ENCODE data around the gene HLA-DMA. TPM values are rescaled to one million over a fixed set of nuclear protein-coding genes. Genes with fewer than 3 reads are reported as not detected.

HLA-DMA gene
- total and polyA plus RNA-seq, 2 of the 8 experiments (the other 6 are each of a cell fraction or from before 2014, with no cell fraction given), result 13.3 to 23.1 TPM

- CTCF ChIA-PET (ENCODE audit: partially characterized antibody), result interaction anchor here (0.6 to 11.1 kb wide), 32 partner anchors 11 to 1572 kb away, joined by 3 to 168 read pairs (median 6); partner anchors contain the start of genes BRD2, HLA-DMB, HLA-DPB1 and PSMB8
- TF ChIP-seq SP2 (IDR thresholded peaks at IDR 0.05; ENCODE audit: low read length) (no peak), KDM1A (IDR thresholded peaks at IDR 0.05; ENCODE audit: borderline replicate concordance, low read length) (no peak)
- TF ChIP-seq, protein P1, sequence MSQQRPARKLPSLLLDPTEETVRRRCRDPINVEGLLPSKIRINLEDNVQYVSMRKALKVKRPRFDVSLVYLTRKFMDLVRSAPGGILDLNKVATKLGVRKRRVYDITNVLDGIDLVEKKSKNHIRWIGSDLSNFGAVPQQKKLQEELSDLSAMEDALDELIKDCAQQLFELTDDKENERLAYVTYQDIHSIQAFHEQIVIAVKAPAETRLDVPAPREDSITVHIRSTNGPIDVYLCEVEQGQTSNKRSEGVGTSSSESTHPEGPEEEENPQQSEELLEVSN (IDR thresholded peaks at IDR 0.05), result no peak
Observed at GRCh38 chr6:32953775-32954174, 878 bp upstream of the HLA-DMA start.

More at GRCh38 chr6:32953775-32954174, 878 bp upstream of the HLA-DMA start:
- Histone ChIP-seq H3K27ac (ENCODE audit: low read depth, low read length) (no peak overlapping the region), H3K4ac (replicated peaks; ENCODE audit: insufficient read length, low read depth, low read length) (no peak overlapping the region), H2BK12ac (ENCODE audit: low read depth, low read length) (no peak overlapping the region), H3K79me1 (ENCODE audit: low read depth, low read length) (no peaks in the 10 kb centered on the region), H3K79me2 (ENCODE audit: control insufficient read depth in 1 of 2, insufficient read depth in 2 of 2, low read length in 2 of 2) (no peaks in the 10 kb centered on the region), H3K4me1 (replicated peaks in 1 of 4; ENCODE audit: control insufficient read depth in 3 of 4, insufficient read depth in 4 of 4, low read length in 3 of 4) (peaks cover 0 to 10% (median 3%) of the 10 kb centered on the region in 4 experiments; a peak in 5 of 7 replicates), H2BK20ac (ENCODE audit: low read length) (no peak overlapping the region), H2BK5ac (ENCODE audit: low read depth, low read length) (no peak overlapping the region), H3K36me3 (ENCODE audit: control insufficient read depth in 2 of 4, insufficient read depth in 4 of 4, low read length in 3 of 4) (no peaks in the 10 kb centered on the region), H4K20me1 (replicated peaks in 1 of 2; ENCODE audit: control insufficient read depth in 1 of 2, insufficient read depth in 2 of 2, low read length in 2 of 2) (peaks cover 0 to 7% of the 10 kb centered on the region in 2 experiments), H3K56ac (replicated peaks; ENCODE audit: insufficient read length, low read depth, low read length) (no peak overlapping the region), H4K91ac (replicated peaks; ENCODE audit: insufficient read length, low read length) (no peak overlapping the region), H3K9me3 (ENCODE audit: insufficient read depth in 2 of 2, low read depth in 1 of 2, low read length in 1 of 2) (no peaks in the 10 kb centered on the region), H2BK120ac (replicated peaks; ENCODE audit: low read depth, low read length) (no peak overlapping the region), H3K23ac (ENCODE audit: insufficient read length) (no peak overlapping the region), H3K27me3 (replicated peaks in 1 of 4; ENCODE audit: control insufficient read depth in 3 of 4, extremely low read depth in 1 of 4, insufficient read depth in 3 of 4, low read length in 3 of 4) (no peaks in the 10 kb centered on the region; a peak in 1 of 7 replicates), H2AK5ac (ENCODE audit: low read depth, low read length) (no peak overlapping the region), H4K8ac (ENCODE audit: extremely low read depth, insufficient read depth, low read length) (no peak overlapping the region), H3K14ac (ENCODE audit: insufficient read length) (no peak overlapping the region), H2BK15ac (ENCODE audit: low read length) (no peak overlapping the region), H4K5ac (ENCODE audit: insufficient read length, low read depth, low read length) (no peak overlapping the region), H3K4me2 (ENCODE audit: insufficient read depth in 1 of 2, low read depth in 2 of 2, low read length in 2 of 2) (no peak overlapping the region), H3K23me2 (ENCODE audit: low read depth, low read length) (0 out of 2 replicates have a peak, but pooled peaks cover 4% of the 10 kb centered on the region), H2AFZ (ENCODE audit: low read length) (no peak overlapping the region), H3K18ac (ENCODE audit: extremely low read depth, low read length) (no peak overlapping the region), H3K4me3 (ENCODE audit: extremely low read depth in 1 of 4, insufficient read depth in 2 of 4, low read depth in 3 of 4, low read length in 4 of 4) (no peak overlapping the region), H3K9ac (replicated peaks in 1 of 4; ENCODE audit: extremely low read depth in 1 of 4, low read depth in 3 of 4, low read length in 3 of 4) (no peak overlapping the region)
- DNase-seq (ENCODE audit: low read depth in 1 of 2, low spot score in 2 of 2), result no peak
- POLR2A ChIA-PET (ENCODE audit: partially characterized antibody), result interaction anchor here (1.0 to 33.3 kb wide), 6 partner anchors 10 to 321 kb away, joined by 3 to 1158 read pairs (median 12); partner anchors contain the start of genes BRD2 and HLA-DMB
- FAIRE-seq, result no peak
- 85% methylated on average over 4 of the region's 4 CpGs; no CpG with 5 or more reads in 1 of the 2 experiments for WGBS, 2 experiments (ENCODE audit: extremely low coverage in 1 of 2, insufficient coverage in 1 of 2, insufficient read length in 1 of 2, insufficient replicate concordance in 2 of 2, low coverage in 1 of 2, low lambda C conversion rate in 2 of 2, missing lambda C conversion rate in 1 of 2)

All from H1 (cell line).